Fibroblast of skin of right biceps (primary cell): ENCODE data around the gene LHX4.

Source experiments
- DNase-seq: peaks from one replicate; pipeline ENCODE4 v3.0.0-alpha.2; 2013

LHX4 gene

GRCh38 chr1:180229483-180230415 is at the start of gene LHX4:
Gene LHX4 (plus strand): TSS chr1:180230264. CDS start chr1:180230530, 266 bp downstream.
- DNase-seq: peak; percentile 36

- DNase-seq: peak; percentile 25
These were observed 49.0 kb upstream of the LHX4 start for GRCh38 chr1:180181048-180181447.

GRCh38 chr1:180181996-180182642 is 47.9 kb upstream of the LHX4 start:
- DNase-seq: no peak

- DNase-seq: no peak
These were observed 47.3 kb upstream of the LHX4 start for GRCh38 chr1:180182643-180183311.

GRCh38 chr1:180183426-180183825 is 46.6 kb upstream of the LHX4 start:
- DNase-seq: no peak

GRCh38 chr1:180184041-180184440 is 46.0 kb upstream of the LHX4 start:
- DNase-seq: no peak

- DNase-seq: no peak
These were observed 44.8 kb upstream of the LHX4 start for GRCh38 chr1:180185281-180185680.

GRCh38 chr1:180185971-180186645 is 44.0 kb upstream of the LHX4 start:
- no peak for DNase-seq

- no peak for DNase-seq
These were observed 43.2 kb upstream of the LHX4 start for GRCh38 chr1:180186831-180187230.

GRCh38 chr1:180187626-180188025 is 42.4 kb upstream of the LHX4 start:
- no peak for DNase-seq

GRCh38 chr1:180188091-180188506 is 42.0 kb upstream of the LHX4 start:
- DNase-seq: peak; percentile 43

- no peak for DNase-seq
These were observed 41.3 kb upstream of the LHX4 start for GRCh38 chr1:180188684-180189175.

- DNase-seq: no peak
These were observed 40.0 kb upstream of the LHX4 start for GRCh38 chr1:180190091-180190490.

GRCh38 chr1:180192172-180192571 is 37.9 kb upstream of the LHX4 start:
- DNase-seq: no peak

GRCh38 chr1:180193141-180194047 is 36.7 kb upstream of the LHX4 start:
- DNase-seq: no peak

GRCh38 chr1:180194048-180194425 is 36.0 kb upstream of the LHX4 start:
- no peak for DNase-seq

GRCh38 chr1:180194546-180195207 is 35.4 kb upstream of the LHX4 start:
- DNase-seq: no peak

GRCh38 chr1:180195401-180195800 is 34.7 kb upstream of the LHX4 start:
- no peak for DNase-seq

- DNase-seq: no peak
These were observed 34.1 kb upstream of the LHX4 start for GRCh38 chr1:180195916-180196315.

GRCh38 chr1:180196436-180197003 is 33.5 kb upstream of the LHX4 start:
- no peak for DNase-seq

- DNase-seq: no peak
These were observed 32.8 kb upstream of the LHX4 start for GRCh38 chr1:180197231-180197630.
